GM23338 (cell line): ENCODE results near the gene FGGY. TPM values are rescaled to one million over a fixed set of nuclear protein-coding genes. Genes with fewer than 3 reads are reported as not detected.

Experiments
- ATAC-seq: fragments of 200-7000 bp; cut with Tn5 transposase; 3 replicates; pipeline ENCODE4 v1.9.1; 2020
- DNase-seq: peaks from one replicate; pipeline ENCODE4 v3.0.0-alpha.2; 2015; ENCODE audit warnings: low spot score
- H2AFZ ChIP-seq: fragments of 200-600 bp; sonication (generic); 2 replicates; pipeline ENCODE4 v1.8.0; 2016; ENCODE audit warnings: antibody characterized with exemption, mild to moderate bottlenecking, moderate library complexity
- H3F3A ChIP-seq: fragments of 200-600 bp; sonication (generic); replicated peaks from 2 replicates; pipeline ENCODE4 v1.8.0; 2017; ENCODE audit warnings: antibody characterized with exemption, mixed run types, low read depth
- H3K27ac ChIP-seq: fragments of 200-600 bp; sonication (generic); 2 replicates; pipeline ENCODE4 v1.6.1; 2016; ENCODE audit warnings: low read depth
- H3K27me3 ChIP-seq: fragments of 200-600 bp; sonication (generic); 2 replicates; pipeline ENCODE4 v1.8.0; 2016; ENCODE audit warnings: mild to moderate bottlenecking, mixed run types, moderate library complexity; ENCODE audit not compliant: insufficient read depth
- H3K36me3 ChIP-seq: fragments of 200-600 bp; sonication (generic); 2 replicates; pipeline ENCODE4 v1.8.0; 2016; ENCODE audit warnings: mild to moderate bottlenecking; ENCODE audit not compliant: insufficient read depth
- H3K4me1 ChIP-seq: fragments of 200-600 bp; sonication (generic); 2 replicates; pipeline ENCODE4 v1.8.0; 2016; ENCODE audit warnings: mild to moderate bottlenecking, moderate library complexity; ENCODE audit not compliant: insufficient read depth
- H3K4me2 ChIP-seq: fragments of 200-600 bp; sonication (generic); 2 replicates; pipeline ENCODE4 v1.7.1; 2017; ENCODE audit warnings: mixed run types
- H3K4me3 ChIP-seq: fragments of 200-600 bp; sonication (generic); 2 replicates; pipeline ENCODE4 v1.6.1; 2016; ENCODE audit warnings: mixed run types
- H3K79me2 ChIP-seq: fragments of 200-600 bp; sonication (generic); replicated peaks from 2 replicates; pipeline ENCODE4 v1.8.0; 2017; ENCODE audit warnings: mild to moderate bottlenecking; ENCODE audit not compliant: insufficient read depth
- H3K9me2 ChIP-seq: fragments of 200-600 bp; sonication (generic); 2 replicates; pipeline ENCODE4 v1.8.0; 2017; ENCODE audit not compliant: insufficient read depth
- H4K20me1 ChIP-seq: fragments of 200-600 bp; sonication (generic); replicated peaks from 2 replicates; pipeline ENCODE4 v1.8.0; 2017; ENCODE audit warnings: mild to moderate bottlenecking; ENCODE audit not compliant: insufficient read depth
- H3K27ac Mint-ChIP-seq: 2 replicates; pipeline ENCODE4 v1.8.0; 2020; ENCODE audit warnings: inconsistent platforms, mild to moderate bottlenecking, moderate library complexity, mixed read lengths
- H3K27me3 Mint-ChIP-seq: 3 replicates; pipeline ENCODE4 v1.8.0; 2022; ENCODE audit warnings: low read depth, mild to moderate bottlenecking, moderate library complexity, mixed read lengths, inconsistent platforms; ENCODE audit not compliant: insufficient read depth, poor library complexity
- H3K36me3 Mint-ChIP-seq: 3 replicates; pipeline ENCODE4 v1.8.0; 2021; ENCODE audit warnings: low read depth, mild to moderate bottlenecking, inconsistent platforms, moderate library complexity, mixed read lengths
- H3K4me1 Mint-ChIP-seq: 3 replicates; pipeline ENCODE4 v1.8.0; 2020; ENCODE audit warnings: mild to moderate bottlenecking, inconsistent platforms, mixed read lengths
- H3K4me3 Mint-ChIP-seq: 3 replicates; pipeline ENCODE4 v1.8.0; 2021; ENCODE audit warnings: moderate library complexity, mild to moderate bottlenecking, inconsistent platforms, mixed read lengths
- H3K9me3 Mint-ChIP-seq: 3 replicates; pipeline ENCODE4 v1.8.0; 2020; ENCODE audit warnings: moderate library complexity, mild to moderate bottlenecking, inconsistent platforms, mixed read lengths
- CREB1 ChIP-seq: fragments of 250-450 bp; sonication (Bioruptor Pico); IDR thresholded peaks from 2 replicates; pipeline ENCODE4 v1.5.0; 2020; ENCODE audit warnings: low read depth, mild to moderate bottlenecking, moderate library complexity
- EZH2 ChIP-seq: fragments of 200-600 bp; sonication (generic); IDR thresholded peaks from one replicate; pipeline ENCODE4 v1.8.0; 2017; ENCODE audit warnings: antibody characterized with exemption, mild to moderate bottlenecking, low read depth; ENCODE audit not compliant: unreplicated experiment
- EZH2phosphoT487 ChIP-seq: fragments of 200-600 bp; sonication (generic); IDR thresholded peaks from one replicate; pipeline ENCODE4 v1.8.1; 2018; ENCODE audit warnings: antibody characterized with exemption; ENCODE audit not compliant: unreplicated experiment
- JUNB ChIP-seq: IDR thresholded peaks from one replicate; pipeline ENCODE4 v1.6.1; 2016; ENCODE audit warnings: antibody characterized with exemption; ENCODE audit not compliant: unreplicated experiment
- NANOG ChIP-seq: IDR thresholded peaks from 2 replicates; pipeline ENCODE4 v1.6.1; 2016; ENCODE audit warnings: antibody characterized with exemption, borderline replicate concordance
- POLR2AphosphoS5 ChIP-seq: IDR thresholded peaks from 2 replicates; pipeline ENCODE4 v1.6.1; 2016; ENCODE audit warnings: antibody characterized with exemption, low read depth
- STAT1 ChIP-seq: IDR thresholded peaks from one replicate; pipeline ENCODE4 v1.6.1; 2016; ENCODE audit warnings: antibody characterized with exemption; ENCODE audit not compliant: unreplicated experiment
- polyA plus RNA-seq: library from polyadenylated mRNA; unstranded; fragments of >200 nt; fragmentation: Nextera tagmentation; extraction: Ambion mirVana; gene quantifications from 2 replicates; pipeline ENCODE4 v1.2.1, GENCODE V29; 2016
- total RNA-seq: library from RNA; depleted of rRNA; stranded (reverse); fragments of >200 nt; shearing (Covaris generic); gene quantifications from 2 replicates; pipeline ENCODE4 v1.2.3, GENCODE V29; 2014
- TF ChIP-seq, protein P1 (sequence below): IDR thresholded peaks from 2 replicates; pipeline ENCODE4 v1.6.1; 2016; ENCODE audit warnings: antibody characterized with exemption
- TF ChIP-seq, protein P2 (sequence below): IDR thresholded peaks from one replicate; pipeline ENCODE4 v1.6.1; 2018; ENCODE audit warnings: antibody characterized with exemption; ENCODE audit not compliant: unreplicated experiment
- TF ChIP-seq, protein P3 (sequence below), 2 experiments: fragments of 200-600 bp in 1 of 2; sonication (generic) in 1 of 2; conservative IDR thresholded peaks; 2 replicates each; pipeline versions ENCODE4 v1.5.1 to v1.6.1; 2016 to 2017; ENCODE audit warnings: antibody characterized with exemption in 2 of 2, low read depth in 2 of 2, mild to moderate bottlenecking in 2 of 2, moderate library complexity in 1 of 2
- TF ChIP-seq, protein P4 (sequence below): fragments of 250-450 bp; sonication (Bioruptor Pico); IDR thresholded peaks from 2 replicates; pipeline ENCODE4 v1.5.0; 2020; ENCODE audit warnings: mild to moderate bottlenecking, moderate library complexity

Gene FGGY
- total and polyA plus RNA-seq, 2 experiments from 2014 or later, result 10.9 to 21.4 TPM

DNA sequence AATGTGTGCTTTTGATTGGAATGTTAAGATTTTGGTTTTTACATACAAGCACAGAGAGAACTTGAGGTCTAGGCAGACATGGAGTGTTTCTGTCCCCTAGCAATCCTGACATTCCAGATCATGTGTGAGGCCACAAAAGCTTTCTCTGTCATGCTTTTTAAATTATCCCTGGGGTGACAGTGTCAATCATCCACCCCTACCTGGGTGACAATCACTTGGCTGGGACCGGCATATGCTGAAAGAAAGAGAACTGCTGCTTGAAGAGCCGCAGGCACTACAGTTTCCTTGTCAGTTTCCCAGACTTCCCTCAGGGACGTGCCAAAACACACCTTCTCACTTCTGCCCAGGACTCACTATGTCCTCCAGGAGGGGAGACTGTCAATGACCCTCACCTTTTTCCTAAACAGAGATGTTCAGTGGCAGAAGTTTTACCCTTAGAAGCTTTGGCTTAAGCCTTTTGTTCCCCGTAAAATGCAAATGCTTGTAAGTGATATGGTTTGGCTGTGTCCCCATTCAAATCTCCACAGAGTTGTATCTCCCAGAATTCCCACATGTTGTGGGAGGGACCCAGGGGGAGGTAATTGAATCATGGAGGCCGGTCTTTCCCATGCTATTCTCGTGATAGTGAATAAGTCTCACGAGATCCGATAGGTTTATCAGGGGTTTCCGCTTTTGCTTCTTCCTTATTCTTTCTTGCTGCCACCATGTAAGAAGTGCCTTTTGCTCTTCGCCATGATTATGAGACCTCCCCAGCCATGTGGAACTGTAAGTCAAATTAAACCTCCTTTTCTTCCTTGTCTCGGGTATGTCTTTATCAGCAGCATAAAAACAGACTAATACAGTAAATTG is 217.4 kb downstream of the FGGY start:
- H3F3A ChIP-seq, result no peaks in the 10 kb centered on the region
- H3K27ac ChIP-seq, result no peak overlapping the region
- no peaks in the 10 kb centered on the region; the same call in 1 of the 2 replicates for H3K4me1 ChIP-seq
- no peaks in the 10 kb centered on the region; the same call in 2 of the 3 replicates for H3K36me3 Mint-ChIP-seq
- H4K20me1 ChIP-seq, result no peaks in the 10 kb centered on the region
- H2AFZ ChIP-seq, result no peak overlapping the region
- no peaks in the 10 kb centered on the region for H3K36me3 ChIP-seq
- H3K27me3 Mint-ChIP-seq, result no peaks in the 10 kb centered on the region
- H3K4me2 ChIP-seq, result no peak overlapping the region
- no peak overlapping the region for H3K4me3 Mint-ChIP-seq
- no peaks in the 10 kb centered on the region for H3K4me1 Mint-ChIP-seq
- H3K9me2 ChIP-seq, result no peaks in the 10 kb centered on the region
- DNase-seq, result no peak
- H3K27me3 ChIP-seq, result no peaks in the 10 kb centered on the region
- no peaks in the 10 kb centered on the region; the same call in 2 of the 3 replicates for H3K9me3 Mint-ChIP-seq
- no peak for ATAC-seq
- H3K4me3 ChIP-seq, result no peak overlapping the region
- H3K79me2 ChIP-seq, result no peaks in the 10 kb centered on the region
- no peak overlapping the region for H3K27ac Mint-ChIP-seq
- TF ChIP-seq EZH2 (no peak), CREB1 (CRISPR knock-in tag) (no peak), POLR2AphosphoS5 (no peak), EZH2phosphoT487 (no peak), NANOG (no peak), JUNB (no peak), STAT1 (no peak)
- TF ChIP-seq, protein P1, sequence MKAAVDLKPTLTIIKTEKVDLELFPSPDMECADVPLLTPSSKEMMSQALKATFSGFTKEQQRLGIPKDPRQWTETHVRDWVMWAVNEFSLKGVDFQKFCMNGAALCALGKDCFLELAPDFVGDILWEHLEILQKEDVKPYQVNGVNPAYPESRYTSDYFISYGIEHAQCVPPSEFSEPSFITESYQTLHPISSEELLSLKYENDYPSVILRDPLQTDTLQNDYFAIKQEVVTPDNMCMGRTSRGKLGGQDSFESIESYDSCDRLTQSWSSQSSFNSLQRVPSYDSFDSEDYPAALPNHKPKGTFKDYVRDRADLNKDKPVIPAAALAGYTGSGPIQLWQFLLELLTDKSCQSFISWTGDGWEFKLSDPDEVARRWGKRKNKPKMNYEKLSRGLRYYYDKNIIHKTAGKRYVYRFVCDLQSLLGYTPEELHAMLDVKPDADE, result no peak
- TF ChIP-seq, protein P2, sequence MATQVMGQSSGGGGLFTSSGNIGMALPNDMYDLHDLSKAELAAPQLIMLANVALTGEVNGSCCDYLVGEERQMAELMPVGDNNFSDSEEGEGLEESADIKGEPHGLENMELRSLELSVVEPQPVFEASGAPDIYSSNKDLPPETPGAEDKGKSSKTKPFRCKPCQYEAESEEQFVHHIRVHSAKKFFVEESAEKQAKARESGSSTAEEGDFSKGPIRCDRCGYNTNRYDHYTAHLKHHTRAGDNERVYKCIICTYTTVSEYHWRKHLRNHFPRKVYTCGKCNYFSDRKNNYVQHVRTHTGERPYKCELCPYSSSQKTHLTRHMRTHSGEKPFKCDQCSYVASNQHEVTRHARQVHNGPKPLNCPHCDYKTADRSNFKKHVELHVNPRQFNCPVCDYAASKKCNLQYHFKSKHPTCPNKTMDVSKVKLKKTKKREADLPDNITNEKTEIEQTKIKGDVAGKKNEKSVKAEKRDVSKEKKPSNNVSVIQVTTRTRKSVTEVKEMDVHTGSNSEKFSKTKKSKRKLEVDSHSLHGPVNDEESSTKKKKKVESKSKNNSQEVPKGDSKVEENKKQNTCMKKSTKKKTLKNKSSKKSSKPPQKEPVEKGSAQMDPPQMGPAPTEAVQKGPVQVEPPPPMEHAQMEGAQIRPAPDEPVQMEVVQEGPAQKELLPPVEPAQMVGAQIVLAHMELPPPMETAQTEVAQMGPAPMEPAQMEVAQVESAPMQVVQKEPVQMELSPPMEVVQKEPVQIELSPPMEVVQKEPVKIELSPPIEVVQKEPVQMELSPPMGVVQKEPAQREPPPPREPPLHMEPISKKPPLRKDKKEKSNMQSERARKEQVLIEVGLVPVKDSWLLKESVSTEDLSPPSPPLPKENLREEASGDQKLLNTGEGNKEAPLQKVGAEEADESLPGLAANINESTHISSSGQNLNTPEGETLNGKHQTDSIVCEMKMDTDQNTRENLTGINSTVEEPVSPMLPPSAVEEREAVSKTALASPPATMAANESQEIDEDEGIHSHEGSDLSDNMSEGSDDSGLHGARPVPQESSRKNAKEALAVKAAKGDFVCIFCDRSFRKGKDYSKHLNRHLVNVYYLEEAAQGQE, result no peak
- TF ChIP-seq, protein P3, sequence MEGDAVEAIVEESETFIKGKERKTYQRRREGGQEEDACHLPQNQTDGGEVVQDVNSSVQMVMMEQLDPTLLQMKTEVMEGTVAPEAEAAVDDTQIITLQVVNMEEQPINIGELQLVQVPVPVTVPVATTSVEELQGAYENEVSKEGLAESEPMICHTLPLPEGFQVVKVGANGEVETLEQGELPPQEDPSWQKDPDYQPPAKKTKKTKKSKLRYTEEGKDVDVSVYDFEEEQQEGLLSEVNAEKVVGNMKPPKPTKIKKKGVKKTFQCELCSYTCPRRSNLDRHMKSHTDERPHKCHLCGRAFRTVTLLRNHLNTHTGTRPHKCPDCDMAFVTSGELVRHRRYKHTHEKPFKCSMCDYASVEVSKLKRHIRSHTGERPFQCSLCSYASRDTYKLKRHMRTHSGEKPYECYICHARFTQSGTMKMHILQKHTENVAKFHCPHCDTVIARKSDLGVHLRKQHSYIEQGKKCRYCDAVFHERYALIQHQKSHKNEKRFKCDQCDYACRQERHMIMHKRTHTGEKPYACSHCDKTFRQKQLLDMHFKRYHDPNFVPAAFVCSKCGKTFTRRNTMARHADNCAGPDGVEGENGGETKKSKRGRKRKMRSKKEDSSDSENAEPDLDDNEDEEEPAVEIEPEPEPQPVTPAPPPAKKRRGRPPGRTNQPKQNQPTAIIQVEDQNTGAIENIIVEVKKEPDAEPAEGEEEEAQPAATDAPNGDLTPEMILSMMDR (conservative IDR thresholded peaks at IDR 0.05; ENCODE audit: low read depth in 2 of 2), result no peak
- TF ChIP-seq, protein P4, sequence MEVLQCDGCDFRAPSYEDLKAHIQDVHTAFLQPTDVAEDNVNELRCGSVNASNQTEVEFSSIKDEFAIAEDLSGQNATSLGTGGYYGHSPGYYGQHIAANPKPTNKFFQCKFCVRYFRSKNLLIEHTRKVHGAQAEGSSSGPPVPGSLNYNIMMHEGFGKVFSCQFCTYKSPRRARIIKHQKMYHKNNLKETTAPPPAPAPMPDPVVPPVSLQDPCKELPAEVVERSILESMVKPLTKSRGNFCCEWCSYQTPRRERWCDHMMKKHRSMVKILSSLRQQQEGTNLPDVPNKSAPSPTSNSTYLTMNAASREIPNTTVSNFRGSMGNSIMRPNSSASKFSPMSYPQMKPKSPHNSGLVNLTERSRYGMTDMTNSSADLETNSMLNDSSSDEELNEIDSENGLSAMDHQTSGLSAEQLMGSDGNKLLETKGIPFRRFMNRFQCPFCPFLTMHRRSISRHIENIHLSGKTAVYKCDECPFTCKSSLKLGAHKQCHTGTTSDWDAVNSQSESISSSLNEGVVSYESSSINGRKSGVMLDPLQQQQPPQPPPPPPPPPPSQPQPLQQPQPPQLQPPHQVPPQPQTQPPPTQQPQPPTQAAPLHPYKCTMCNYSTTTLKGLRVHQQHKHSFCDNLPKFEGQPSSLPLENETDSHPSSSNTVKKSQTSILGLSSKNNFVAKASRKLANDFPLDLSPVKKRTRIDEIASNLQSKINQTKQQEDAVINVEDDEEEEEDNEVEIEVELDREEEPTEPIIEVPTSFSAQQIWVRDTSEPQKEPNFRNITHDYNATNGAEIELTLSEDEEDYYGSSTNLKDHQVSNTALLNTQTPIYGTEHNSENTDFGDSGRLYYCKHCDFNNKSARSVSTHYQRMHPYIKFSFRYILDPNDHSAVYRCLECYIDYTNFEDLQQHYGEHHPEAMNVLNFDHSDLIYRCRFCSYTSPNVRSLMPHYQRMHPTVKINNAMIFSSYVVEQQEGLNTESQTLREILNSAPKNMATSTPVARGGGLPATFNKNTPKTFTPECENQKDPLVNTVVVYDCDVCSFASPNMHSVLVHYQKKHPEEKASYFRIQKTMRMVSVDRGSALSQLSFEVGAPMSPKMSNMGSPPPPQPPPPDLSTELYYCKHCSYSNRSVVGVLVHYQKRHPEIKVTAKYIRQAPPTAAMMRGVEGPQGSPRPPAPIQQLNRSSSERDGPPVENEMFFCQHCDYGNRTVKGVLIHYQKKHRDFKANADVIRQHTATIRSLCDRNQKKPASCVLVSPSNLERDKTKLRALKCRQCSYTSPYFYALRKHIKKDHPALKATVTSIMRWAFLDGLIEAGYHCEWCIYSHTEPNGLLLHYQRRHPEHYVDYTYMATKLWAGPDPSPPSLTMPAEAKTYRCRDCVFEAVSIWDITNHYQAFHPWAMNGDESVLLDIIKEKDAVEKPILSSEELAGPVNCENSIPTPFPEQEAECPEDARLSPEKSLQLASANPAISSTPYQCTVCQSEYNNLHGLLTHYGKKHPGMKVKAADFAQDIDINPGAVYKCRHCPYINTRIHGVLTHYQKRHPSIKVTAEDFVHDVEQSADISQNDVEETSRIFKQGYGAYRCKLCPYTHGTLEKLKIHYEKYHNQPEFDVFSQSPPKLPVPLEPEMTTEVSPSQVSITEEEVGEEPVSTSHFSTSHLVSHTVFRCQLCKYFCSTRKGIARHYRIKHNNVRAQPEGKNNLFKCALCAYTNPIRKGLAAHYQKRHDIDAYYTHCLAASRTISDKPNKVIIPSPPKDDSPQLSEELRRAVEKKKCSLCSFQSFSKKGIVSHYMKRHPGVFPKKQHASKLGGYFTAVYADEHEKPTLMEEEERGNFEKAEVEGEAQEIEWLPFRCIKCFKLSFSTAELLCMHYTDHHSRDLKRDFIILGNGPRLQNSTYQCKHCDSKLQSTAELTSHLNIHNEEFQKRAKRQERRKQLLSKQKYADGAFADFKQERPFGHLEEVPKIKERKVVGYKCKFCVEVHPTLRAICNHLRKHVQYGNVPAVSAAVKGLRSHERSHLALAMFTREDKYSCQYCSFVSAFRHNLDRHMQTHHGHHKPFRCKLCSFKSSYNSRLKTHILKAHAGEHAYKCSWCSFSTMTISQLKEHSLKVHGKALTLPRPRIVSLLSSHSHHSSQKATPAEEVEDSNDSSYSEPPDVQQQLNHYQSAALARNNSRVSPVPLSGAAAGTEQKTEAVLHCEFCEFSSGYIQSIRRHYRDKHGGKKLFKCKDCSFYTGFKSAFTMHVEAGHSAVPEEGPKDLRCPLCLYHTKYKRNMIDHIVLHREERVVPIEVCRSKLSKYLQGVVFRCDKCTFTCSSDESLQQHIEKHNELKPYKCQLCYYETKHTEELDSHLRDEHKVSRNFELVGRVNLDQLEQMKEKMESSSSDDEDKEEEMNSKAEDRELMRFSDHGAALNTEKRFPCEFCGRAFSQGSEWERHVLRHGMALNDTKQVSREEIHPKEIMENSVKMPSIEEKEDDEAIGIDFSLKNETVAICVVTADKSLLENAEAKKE (CRISPR knock-in tag), result no peak
